ENCODE results near the gene USP2.

USP2 gene

DNA sequence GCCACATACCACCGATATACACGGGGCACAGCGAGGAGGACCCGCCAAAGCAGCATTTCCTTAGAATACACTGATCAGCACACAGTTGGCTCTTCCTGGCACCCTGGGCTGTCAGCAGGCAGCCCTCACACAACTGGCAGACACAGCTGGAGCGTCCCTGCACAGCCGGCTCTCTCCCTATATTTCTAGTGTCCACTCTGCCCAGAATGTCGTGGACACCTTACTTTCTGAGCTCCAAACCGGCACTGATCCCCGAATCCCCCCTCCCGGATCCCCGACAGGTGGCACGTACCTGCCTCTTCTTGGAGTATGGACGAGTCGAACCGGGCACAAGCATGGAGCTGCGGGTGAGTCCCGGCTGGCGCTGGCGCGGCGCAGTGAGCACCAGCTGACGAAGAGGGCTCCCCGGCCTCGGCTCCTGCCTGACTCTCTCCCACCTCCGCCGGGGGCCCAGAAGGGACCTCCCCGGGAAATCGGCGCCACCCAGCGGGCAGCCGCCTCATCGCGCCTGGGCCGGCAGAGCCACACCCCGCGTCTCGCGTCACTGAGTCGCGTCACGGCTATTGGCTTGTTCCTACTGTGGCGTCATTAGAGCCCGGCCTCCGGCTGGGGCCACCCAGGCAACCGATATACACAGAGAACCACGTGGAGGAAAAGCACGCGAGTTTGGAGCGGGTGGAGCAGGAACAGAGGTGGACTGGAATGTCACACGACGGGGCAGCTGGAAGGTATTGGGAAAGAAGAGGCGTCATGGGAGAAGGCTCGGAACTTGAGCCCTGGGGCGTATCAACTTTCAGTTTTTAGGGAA is at the start of gene USP2:
TSS of gene USP2 (minus strand) at position 510 of the 808 bp plus-strand sequence. CDS start 8,210 bp downstream, outside the sequence.
- peak; percentile 97 for DNase-seq

GRCh38 chr11:119427279-119427678 is 45.8 kb upstream of the USP2 start:
- no peak for DNase-seq

DNA sequence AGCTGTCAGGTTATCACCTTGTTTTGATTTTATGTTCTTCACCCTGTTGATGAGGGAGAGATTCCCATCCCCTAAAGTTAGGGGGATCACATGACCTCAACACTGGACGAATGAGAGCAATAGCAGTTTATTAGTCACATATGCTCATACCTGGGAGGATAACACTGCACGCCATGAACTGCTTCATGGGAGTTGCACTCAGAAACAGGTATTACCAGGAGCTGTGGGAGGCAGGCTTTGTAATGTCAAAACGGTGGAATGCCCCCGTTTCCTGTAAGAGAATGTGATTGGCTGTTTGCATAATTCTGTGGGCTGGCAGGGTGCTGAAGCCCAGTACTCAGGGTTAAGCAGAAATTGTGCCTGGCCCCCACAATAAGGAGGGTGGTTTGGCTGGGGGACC is 44.7 kb upstream of the USP2 start:
- DNase-seq: no peak

DNA sequence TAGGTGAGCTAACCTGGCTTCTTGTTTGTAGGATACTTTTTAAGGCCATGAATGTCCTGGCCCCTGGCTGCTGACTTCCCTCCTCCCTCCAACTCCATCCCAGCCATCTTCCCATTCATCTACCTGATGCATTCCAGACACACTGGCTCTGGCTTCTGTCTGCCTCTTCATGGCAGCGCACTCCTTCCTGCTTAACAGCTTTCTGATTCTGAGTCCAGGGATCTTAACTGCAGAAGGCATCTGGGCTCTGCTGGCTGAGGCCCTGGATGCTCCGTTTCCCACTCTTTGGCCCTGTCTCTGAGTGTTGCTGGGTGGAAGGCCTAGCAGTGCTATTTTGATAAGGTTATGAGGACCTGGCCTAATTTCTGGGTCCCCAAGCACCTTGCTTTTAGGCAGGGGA is 43.3 kb upstream of the USP2 start:
- no peak for DNase-seq

DNA sequence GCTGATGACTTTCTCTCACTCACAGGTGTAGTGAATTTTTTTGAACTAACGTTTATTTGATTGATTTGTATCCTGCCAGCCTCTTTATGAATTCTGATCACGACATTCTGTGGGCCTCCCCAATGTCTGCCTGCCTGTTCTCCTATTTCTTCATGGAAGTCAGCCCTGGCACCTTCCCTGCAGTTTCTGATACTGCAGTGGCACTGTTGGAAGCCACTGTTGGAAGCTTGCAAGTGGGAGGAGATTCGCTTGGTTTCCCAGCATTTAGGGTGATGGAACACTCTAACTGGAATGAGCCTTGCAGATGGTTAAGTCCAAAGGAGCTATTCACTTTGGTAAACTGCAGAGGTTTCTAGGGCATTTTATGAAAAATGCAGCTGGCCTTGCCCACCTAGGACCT is 42.8 kb upstream of the USP2 start:
- DNase-seq: no peak

GRCh38 chr11:119423509-119424254 is 42.2 kb upstream of the USP2 start:
- no peak for DNase-seq

- DNase-seq: no peak
Observed at GRCh38 chr11:119422809-119423508, 41.5 kb upstream of the USP2 start, which contains the start of gene THY1. TSS of gene THY1 (minus strand) at chr11:119423172. CDS start at chr11:119420905, 2,267 bp downstream.

DNA sequence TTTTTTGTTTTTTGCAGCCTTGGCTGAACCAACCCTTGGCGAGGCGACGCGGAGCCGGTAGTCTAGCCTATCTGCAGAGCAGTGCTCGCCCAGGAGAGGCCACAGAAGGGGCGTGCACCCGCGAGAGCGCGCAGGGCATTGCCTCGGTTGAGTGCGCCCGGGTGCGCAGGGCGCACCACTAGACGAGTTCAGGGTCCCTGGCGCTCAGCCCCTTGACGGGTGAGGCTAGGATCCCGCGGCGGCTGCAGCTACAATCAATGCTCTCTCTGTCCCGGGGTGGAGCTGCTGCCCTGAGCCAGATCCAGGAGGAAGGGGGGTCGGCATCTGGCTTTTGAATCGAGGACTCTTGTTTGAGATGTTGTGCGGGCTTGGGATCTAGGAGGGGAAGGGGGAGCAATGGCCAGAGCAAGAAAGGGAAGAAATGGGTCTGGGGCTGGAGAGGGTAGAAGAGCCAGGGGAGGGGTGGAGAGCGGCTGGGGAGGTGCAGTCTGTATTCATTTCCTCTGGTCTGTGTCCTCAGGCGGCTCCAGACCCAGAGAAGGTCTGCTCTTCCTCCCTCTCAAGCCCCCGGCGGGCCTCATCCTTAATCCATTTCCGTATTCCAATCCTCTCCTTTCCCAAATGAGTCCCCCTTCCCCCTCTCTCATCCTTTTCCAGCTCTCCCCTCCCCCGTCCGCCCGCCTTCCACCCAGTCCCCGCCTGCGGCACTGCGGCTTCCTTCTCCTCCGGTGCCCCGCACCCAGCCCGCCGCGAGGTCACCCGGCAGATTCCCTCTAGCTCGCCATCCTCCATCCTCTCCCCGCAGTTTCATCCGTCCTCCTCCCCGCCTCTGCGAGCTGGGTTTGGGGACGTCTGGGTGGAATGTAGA is 40.7 kb upstream of the USP2 start:
- DNase-seq: no peak

DNA sequence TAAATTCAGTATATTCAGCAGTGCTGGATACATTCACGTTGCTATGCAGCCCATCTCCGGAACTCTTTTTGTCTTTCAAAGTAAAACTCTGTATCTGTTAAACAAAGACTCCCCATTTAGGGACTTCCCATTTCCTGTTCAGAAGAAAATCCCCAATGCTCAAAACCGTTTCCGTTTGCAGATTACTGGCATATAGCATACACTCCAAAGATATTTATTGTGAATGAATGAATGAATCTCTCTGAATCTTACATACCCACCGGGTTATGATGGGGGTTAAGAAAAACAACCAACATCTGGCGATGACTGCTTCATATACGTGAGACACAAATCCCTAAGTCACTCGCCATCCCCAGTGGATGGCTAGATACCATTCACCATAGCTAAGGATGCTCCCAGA is 39.9 kb upstream of the USP2 start:
- DNase-seq: no peak

- no peak for DNase-seq
Observed at GRCh38 chr11:119420631-119421030, 39.1 kb upstream of the USP2 start.

- DNase-seq: no peak
Observed at GRCh38 chr11:119419834-119420492, 38.5 kb upstream of the USP2 start.

DNA sequence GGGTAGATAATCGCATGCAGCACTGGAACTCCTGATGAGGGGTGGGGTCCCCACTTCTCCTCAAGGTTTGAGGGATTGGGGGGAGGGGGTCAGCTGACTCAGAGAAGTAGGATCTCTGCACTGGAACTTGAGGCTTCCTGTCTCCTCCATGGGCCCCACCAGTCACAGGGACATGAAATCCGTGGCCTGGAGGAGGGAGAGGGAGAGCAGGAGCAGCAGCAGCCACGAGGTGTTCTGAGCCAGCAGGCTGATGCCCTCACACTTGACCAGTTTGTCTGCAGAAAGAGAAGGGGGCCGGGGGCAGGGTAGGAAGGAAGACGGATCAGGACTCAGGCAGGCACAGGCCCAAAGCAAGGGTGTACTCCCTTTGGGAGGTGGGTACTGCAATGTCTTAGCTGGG is 37.8 kb upstream of the USP2 start:
- no peak for DNase-seq

DNA sequence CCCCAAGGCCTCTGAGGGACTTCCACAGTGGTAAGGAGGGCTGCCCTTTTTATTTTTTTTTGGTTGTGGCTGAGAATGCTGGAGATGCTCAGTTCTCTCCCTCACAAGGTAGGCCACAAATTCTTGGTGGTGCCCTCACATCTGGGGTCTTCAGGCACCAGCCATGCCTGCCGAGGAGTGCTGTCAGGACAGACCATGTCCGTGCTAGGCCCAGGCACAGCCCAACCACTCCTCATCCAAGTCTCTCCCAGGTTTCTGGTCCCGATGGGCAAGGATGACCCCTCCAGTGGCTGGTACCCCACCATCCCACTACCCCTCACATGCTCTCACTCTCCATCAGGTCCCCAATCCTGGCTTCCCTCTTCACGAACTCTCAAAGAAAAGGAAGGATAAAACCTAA is 37.3 kb upstream of the USP2 start:
- no peak for DNase-seq

DNA sequence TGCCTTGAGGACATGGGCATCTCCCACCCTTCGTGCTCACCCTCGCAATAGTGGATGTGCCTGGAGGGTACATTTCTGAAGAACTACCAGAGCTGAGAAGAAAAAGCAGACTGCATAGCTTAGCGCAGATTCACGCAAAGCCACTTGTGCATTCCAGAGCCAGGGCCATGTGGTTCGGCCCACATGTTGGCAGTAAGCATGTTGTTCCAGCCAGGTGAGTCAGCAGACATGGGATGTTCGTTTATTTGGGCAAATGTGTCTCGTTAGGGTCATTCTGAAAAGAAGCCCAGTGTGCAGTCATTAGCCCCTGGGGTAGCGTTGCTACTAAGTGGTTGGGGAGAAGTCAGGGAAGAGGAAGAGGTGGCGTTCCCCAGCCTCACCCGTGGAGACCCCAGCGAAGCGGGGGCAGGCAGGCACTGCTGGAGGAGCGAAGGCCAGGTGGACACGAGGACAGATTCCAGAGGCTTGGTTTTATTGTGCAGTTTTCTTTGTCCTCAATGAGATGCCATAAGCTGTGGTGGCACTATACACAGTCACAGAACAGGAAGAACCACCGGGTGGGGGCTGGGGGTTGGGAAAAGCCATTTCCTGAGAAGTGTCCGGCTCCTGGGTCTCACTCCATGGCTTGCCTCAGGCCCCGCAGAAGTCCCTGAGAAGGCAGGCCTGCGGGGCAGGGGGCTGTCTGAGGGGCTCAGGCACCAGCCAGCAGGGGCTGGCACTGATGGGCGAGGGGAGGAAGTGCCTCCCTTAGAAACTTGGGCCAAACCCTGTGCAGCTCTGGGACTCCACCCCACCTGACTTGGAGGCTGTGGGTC is 36.4 kb upstream of the USP2 start:
- DNase-seq: no peak

DNA sequence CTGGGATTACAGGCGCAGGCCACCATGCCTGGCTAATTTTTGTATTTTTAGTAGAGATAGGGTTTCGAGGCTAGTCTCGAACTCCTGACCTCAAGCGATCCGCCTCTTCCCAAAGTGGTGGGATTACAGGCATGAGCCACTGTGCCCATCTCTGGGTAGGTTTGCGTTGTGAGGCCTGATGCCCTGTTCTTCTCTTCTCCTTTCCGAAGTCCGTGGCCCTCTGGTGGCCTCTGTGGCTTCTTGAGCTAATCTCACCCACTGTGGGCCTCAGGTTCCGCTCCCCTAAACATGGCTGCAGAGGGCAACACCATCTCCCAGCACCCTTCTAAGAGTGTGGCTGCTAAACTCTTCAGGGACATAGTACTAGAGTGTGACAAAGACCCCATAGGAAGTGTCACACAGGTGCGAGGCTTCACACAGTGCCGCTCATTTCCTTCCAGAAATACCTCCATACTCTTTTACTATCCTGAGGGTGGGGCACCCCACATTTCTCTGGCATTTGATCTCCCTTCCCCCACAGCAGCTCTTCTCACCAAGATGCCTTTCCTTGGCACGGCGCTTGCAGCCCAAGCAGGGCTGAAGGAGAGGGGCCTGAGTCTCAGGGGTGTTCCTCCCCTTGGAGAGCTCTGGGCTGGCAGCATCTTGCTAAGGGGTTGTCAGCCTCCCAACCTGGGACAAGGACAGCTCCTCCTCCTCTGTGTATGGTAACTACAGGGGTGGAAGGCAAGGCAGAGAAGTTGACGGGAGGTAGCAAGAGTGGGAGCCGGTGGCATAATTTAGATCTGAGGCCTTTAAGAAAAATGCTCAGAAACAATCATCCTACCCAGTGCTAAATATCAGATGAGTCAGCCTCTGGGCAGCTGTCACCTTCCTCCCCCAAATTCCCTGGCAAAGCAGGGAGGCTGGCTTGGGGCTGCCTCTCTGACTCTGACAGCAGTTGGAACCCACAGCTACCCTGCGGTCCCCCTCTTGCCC is 35.4 kb upstream of the USP2 start:
- DNase-seq: no peak

DNA sequence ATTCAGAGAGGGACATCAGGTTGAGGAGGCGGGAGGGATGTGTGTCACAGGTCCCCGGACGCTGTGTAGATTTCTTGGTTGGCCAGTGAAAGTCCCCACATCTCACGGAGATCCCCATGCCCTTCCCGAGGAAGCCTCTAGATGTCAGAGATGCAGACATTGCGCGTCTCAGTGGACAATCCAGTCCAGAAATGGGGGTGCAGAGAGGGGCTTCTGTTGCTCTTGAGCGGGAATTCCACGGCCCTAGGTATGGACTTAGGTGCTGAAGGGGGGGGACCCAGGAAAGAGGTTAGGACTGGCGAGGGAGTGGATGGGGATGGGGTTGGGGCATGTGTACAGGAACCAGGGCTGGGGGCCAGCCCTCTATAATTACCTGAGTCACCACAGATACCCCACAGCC is 34.5 kb upstream of the USP2 start:
- DNase-seq: no peak

DNA sequence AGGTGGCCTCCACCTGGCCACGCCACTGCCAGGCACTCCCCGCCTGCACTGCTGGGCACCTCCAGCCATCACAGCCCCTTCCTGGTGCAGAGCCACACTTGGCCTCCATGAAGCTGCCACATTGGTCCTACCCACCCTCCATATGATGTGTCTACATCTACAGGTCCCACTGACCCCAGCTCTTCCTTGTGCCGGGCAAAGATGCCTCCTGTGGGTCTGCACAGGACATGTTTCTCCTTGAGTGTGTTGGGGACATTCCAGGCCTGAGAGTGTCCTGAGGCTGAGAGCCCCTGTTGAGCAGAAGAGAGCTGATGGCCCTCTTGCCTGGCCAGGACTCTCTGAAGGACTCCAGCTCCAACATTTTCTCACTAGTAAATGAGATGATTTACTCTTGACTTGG is 34.0 kb upstream of the USP2 start:
- DNase-seq: no peak

- no peak for DNase-seq
Observed at GRCh38 chr11:119414734-119415133, 33.2 kb upstream of the USP2 start.

GRCh38 chr11:119414321-119414720 is 32.8 kb upstream of the USP2 start:
- DNase-seq: no peak

GRCh38 chr11:119412072-119412471 is 30.6 kb upstream of the USP2 start:
- no peak for DNase-seq
